ENCODE data around the gene PARN. TPM values are rescaled to one million over a fixed set of nuclear protein-coding genes. Genes with fewer than 3 reads are reported as not detected.
A peak's percentile ranks its signal among the peaks of the same experiment; 100 is the strongest.
"Not testable (repeated sequence)": the region's sequence is repeated elsewhere in the genome, so short reads cannot be mapped to it uniquely, and the experiment has no call there.

PARN gene
- total and polyA plus RNA-seq, 9 of the 15 experiments (the other 6 are each of a cell fraction or from before 2014, with no cell fraction given): 9.6 to 51.3 (median 40.4) TPM

DNA sequence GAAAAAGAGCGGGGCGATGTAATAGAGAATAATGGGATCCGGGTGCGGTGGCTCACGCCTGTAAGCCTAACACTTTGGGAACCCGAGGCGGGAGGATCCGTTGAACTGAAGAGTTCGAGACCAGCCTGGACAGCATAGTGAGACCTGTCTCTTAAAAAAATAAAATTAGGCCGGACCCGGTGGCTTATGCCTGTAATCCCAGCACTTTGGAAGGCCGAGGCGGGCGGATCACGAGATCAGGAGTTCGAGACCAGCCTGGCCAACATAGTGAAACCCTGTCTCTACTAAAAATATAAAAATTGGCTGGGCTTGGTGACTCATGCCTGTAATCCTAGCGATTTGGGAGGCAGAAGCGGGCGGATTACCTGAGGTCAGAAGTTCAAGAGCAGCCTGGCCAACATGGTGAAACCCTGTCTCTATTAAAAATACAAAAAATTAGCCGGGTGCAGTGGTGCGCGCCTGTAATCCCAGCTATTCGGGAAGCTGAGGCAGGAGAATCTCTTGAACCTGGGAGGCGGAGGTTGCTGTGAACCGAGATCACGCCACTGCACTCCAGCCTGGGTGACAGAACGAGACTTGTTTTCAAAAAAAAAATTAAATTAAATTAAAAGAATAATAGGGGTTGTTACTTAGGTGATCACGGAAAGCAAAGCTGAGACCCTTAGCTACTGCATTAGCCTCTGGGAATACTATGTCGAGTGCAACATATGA is 715 bp upstream of the PARN start (continued):
- TF ChIP-seq IRF9 (tag; IDR thresholded peaks at IDR 0.05): 0 out of 2 replicates have a peak, but pooled peaks have one; percentile 4
- 0 out of 2 replicates have a peak, but pooled peaks have one; percentile 21 for TF ChIP-seq ZNF584 (CRISPR knock-in tag; IDR thresholded peaks at IDR 0.05; ENCODE audit: low read depth)
- peak; percentile 85 for TF ChIP-seq DPF2 (IDR thresholded peaks at IDR 0.05)
- not testable (repeated sequence) for TF ChIP-seq NR4A1 (CRISPR knock-in tag; IDR thresholded peaks at IDR 0.05); TOE1 (CRISPR knock-in tag; IDR thresholded peaks at IDR 0.05; ENCODE audit: borderline replicate concordance, low read depth); NR2C1 (IDR thresholded peaks at IDR 0.05)
- TF ChIP-seq NR4A1 (tag; IDR thresholded peaks at IDR 0.05): 0 out of 2 replicates have a peak, but pooled peaks have one; percentile 37
- peak; percentile 13; the same call in 1 of the 2 replicates for TF ChIP-seq MTA1 (IDR thresholded peaks at IDR 0.05; ENCODE audit: borderline replicate concordance)
- TF ChIP-seq SMAD4 (CRISPR knock-in tag; conservative IDR thresholded peaks at IDR 0.05): peak; percentile 13
- TF ChIP-seq SMARCA4 (IDR thresholded peaks at IDR 0.05): peak; percentile 72
- peak; percentile 72; the same call in 1 of the 2 replicates for TF ChIP-seq BCOR (IDR thresholded peaks at IDR 0.05)
- peak; percentile 72 for TF ChIP-seq ZNF766 (CRISPR knock-in tag; conservative IDR thresholded peaks at IDR 0.05)
- peak; percentile 73; the same call in 1 of the 2 replicates for TF ChIP-seq HDAC2 (IDR thresholded peaks at IDR 0.05)
- TF ChIP-seq JUND (IDR thresholded peaks at IDR 0.05; ENCODE audit: borderline replicate concordance, low read depth, low read length): peak; percentile 61; the same call in 1 of the 2 replicates
- peak; percentile 14; the same call in 1 of the 3 replicates for TF ChIP-seq JUND (tag; IDR thresholded peaks at IDR 0.05; ENCODE audit: borderline replicate concordance, low read depth, low read length)
- peak in 1 of 2 experiments; percentile 61; a peak in 1 of 4 replicates for TF ChIP-seq CSDE1 (IDR thresholded peaks at IDR 0.05)
- peak; percentile 65; the same call in 1 of the 2 replicates for TF ChIP-seq ZNF764 (CRISPR knock-in tag; IDR thresholded peaks at IDR 0.05; ENCODE audit: low read depth)
- TF ChIP-seq TEAD2 (tag; IDR thresholded peaks at IDR 0.05): 0 out of 2 replicates have a peak, but pooled peaks have one; percentile 18
- peak; percentile 36 to 68; a peak in 2 of 4 replicates for TF ChIP-seq KDM1A (IDR thresholded peaks at IDR 0.05)
- peak; percentile 70; the same call in 1 of the 2 replicates for TF ChIP-seq TOE1 (IDR thresholded peaks at IDR 0.05; ENCODE audit: borderline replicate concordance)
- TF ChIP-seq NR2C1 (tag; IDR thresholded peaks at IDR 0.05): peak; percentile 30; the same call in 1 of the 2 replicates

All from K562 (cell line).